ENCODE measurements around the gene SYF2.
A peak's percentile ranks its signal among the peaks of the same experiment; 100 is the strongest.
"Not testable (repeated sequence)": the region's sequence is repeated elsewhere in the genome, so short reads cannot be mapped to it uniquely, and the experiment has no call there.

Gene SYF2

DNA sequence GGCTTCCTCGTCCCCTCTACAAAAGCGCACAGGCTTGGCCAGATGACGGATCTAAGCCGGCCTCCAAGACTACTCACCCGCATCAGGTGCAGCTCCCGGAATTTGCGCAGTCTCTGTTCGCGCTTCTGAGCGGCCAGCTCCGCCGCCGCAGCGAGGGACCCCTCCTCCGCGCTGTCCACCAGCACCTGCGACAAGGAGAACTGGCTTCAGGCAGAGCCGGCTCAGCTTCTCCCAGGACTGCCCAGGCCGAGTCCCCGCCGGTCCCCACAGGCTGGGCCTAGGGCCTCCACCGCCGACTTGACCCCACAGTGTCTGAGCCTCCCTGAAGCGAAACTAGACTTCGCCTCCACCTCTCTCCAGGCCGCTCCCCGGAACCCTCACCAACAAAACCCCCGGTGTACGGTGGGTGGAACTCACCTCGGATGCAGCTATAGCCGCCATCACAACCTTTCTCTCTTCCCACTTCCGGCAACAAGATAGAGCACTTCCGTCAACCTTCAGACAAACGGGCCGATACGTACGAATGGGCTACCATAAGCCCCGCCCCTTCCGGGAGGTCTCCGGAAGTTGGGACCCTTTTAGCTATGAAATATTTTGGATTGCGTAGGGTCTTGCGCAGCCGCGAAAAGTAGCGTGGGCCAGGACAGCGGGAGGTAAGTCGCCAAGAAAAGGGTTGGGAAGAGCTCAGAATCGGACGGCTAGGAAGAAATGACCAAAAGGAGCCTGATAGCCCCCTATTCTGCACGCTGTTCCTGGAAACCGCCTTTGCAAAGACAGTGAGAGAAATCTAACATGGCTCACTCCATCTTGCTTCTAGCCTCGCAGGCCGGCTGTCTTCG lies at the start of gene SYF2:
TSS of gene SYF2 (minus strand) at position 476 of the 839 bp plus-strand sequence. CDS start at position 441, 35 bp downstream.
- DNase-seq, result peak; percentile 79

DNA sequence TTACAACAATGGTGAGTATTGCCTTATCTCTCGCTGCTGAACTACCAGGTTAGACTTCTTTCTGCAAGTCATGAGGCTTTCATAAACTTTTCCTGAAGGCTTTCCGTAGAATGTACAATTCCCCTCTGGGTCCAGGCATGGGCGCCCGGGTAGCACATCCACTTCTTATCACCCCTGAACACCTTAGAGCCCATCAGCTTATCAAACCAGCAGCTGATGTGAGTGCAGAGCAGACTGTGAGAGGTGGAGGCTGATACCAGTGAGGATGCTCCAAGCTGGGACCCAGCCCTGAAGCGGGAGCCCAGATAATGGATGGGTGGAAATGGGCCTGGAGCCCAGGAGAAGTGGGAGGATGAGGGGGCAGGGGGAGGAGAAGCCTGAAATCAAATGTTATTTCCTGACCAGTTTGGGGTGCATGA lies 47.4 kb upstream of the SYF2 start:
- not testable (repeated sequence) for DNase-seq

DNA sequence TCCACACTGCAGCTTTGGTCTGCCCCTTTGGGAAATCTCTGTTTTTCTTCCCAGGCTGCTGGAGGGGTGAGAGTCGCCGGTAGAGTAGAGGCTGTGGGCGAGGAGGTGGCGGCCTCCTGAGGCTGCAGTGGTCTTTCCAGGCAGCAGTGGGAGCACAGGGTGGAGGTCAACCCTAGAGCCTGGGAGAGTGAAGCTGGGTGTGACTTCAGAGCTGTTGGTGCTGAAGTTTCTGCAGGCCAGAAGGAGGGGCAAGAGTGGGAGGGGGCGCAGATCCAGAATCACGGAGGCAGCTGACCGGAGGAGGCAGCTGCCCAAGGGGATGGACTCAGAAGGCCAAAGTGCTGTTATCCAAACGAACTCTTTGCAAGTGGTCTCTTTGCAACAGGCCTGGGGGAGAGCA lies 46.5 kb upstream of the SYF2 start:
- DNase-seq, result not testable (repeated sequence)

DNA sequence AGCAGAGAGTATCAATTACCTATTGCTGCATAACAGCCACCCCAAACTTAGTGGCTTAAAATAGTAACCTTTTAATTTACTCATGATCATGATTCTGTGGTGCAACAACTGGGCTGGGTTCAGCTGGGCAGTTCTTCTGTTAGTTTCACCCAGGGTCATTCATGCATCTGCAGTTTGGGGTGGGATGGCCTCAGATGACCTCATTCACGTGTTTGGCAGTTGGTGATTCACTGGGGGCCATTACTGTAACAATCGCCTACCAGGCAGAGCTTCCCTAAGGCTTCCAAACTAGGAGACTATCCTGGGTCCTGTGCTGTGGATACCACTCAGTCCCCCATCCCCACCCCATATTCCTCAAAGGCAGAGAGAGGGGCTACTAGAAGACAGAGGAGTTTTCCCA lies 46.1 kb upstream of the SYF2 start:
- DNase-seq, result not testable (repeated sequence)

DNA sequence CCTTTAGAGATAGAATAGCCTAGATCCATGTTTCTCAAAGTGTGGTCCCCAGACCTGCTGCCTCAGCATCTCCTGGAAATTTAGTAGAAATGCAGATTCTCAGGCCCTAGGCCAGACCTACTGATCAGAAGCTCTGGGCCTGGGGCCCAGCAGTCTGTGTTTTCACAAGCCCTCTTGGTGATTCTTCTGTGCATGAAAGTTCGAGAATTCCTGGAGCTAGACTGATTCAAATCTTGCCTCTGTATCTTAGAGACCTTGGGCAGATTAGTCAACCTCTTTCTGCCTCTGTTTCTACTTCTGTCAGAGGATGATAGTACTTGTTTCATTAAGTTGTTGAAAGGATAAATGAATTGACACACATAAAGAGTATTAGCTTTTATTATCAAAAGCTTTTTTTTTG lies 45.0 kb upstream of the SYF2 start:
- not testable (repeated sequence) for DNase-seq

DNA sequence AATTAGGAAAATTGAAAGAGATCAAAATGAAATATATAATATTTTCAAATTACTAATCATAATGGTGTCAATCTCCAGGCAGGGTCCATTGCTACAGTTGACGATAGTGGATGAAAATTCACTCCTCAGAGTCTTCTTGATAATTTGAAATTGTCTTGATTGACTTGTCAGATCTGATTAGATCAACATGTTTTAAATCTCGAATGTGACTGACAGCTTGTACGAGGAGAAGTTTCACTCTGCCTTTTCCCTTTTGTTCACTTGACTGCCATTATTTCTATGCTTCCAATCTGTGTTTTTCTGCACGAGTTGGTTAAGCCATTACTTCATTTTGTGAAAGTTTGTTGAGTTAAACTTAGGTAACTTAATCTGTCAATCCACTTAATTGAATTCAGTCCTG lies 43.3 kb upstream of the SYF2 start:
- not testable (repeated sequence) for DNase-seq

DNA sequence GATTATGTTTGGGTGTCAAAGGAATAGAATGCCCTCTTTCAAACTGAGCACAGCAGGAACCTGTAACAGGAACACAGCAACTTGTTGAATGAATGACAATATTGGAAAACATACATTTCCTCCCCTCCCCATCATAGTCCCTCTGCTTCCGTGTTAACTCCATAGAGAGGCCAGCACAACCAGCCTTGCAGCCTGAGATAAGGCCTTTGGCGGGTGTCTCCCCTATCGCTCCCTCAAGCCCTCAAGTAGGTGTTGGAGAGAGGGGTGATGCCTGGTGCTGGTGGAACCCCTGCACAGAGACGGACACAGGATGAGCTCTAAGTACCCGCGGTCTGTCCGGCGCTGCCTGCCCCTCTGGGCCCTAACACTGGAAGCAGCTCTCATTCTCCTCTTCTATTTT lies 39.9 kb upstream of the SYF2 start, which contains the start of gene RHD:
TSS of gene RHD (plus strand) at position 272 of the 400 bp plus-strand sequence. CDS start at position 311, 39 bp downstream.
- DNase-seq, result not testable (repeated sequence)

DNA sequence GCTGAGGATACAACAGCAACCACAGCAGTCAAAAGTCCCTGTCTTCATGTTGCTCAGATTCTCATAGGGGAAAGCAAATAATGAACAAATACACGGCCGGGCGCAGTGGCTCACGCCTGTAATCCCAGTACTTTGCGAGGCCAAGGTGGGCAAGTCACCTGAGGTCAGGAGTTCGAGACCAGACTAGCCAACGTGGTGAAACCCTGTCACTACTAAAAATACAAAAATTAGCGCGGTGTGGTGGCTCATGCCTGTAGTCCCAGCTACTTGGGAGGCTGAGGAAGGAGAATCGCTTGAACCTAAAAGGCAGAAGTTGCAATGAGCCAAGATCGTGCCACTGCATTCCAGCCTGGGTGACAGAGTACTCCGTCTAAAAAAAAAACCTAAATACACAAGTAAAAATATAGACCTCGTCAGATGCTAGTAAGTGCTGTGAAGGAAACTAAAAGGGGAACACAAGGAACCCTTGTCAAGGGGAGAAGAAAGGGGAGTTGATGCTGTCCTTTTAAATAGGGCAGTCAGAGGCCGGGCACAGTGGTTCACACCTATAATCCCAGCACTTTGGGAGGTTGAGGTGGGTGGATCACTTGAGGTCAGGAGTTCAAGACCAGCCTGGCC lies 36.0 kb upstream of the SYF2 start:
- not testable (repeated sequence) for DNase-seq

DNA sequence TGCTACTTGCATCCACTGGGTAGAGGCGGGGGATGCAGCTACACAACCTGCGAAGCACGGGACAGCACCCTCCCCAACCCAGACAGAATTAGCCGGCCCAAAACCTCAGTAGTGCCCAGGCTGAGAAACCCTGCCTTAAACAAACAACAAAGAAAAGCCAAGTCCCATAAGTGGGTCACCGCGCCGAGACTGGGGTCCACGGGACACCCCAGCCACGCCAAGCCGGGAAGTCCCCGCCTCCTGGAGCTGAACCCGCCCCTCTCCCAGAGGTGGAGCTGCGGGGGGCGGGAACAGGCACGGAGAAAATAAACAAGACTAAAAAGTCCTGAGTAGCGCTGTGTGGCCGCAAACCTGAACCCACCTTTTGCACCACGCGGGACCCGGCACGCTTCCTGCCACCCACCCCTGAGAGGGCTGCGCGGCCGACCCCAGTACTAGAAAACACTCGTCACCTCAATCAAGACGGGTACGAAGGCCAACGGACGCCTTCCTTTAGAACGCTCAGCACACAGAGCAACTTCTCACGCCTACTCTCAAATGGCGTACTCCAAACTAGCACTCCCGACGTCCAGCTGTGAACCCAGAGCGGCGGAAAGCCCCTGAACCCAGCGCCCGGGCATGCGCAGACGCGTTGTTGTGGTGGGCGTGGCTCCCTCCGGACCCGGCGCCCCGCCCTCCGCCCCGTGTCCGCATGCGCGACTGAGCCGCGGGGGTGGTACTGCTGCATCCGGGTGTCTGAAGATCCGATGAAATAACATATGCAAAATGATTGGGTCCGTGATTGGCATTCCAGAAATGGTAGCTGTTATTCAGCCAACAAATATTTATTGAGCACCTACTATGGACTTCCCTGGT lies 35.2 kb upstream of the SYF2 start:
- DNase-seq, result peak; percentile 49

DNA sequence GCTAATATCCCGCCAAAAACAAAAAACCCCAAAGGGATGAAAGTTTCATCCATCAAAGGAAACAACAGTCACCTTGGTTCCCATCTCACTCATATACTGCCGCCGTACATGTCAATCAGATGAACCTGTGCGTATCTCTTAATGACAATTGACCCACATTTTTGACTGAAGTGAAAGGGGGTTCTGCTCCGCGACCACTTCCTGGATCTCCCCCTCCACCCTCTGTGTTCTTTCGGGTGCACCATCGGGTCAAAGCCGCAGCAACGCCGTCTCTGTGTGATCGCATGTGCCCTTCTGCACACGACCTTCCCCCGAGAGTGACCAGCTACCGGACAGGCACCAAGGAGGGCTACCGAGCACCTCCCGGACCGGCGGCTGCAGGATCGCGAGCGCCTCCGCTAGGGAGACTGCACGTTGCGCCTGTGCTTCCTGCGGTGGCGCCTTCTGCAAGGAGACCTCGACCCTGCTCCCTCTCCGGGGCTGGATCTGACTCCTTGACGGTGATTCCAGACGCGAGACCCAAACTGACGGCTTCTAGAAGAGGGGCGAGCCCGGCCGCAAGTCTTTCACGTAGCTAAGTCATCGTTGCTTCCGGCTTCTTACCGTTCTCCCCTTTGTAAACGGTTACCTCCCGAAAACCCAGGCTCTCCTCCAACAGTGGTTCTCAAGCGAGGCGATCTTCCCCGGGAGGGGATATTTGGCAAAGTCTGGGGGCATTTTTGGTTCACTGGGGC lies 34.4 kb upstream of the SYF2 start:
- not testable (repeated sequence) for DNase-seq

DNA sequence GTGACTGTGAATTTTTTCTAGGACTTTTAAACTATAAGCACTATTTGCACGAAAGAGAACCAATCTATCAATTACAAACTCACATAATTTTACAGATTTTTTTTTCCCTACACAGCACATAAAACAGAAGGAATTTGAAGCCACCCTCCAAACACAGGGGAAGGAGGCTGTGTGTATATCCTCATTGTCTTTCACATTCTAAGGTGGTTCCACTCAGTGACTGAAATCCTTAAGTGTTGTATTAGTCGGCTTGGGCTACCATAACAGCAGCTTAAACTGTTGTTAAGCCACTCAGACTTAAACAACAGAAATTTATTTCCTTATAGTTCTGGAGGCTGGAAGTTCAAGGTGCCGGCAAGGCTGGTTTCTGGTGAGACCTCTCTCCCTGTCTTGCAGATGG lies 28.0 kb upstream of the SYF2 start:
- DNase-seq, result not testable (repeated sequence)

DNA sequence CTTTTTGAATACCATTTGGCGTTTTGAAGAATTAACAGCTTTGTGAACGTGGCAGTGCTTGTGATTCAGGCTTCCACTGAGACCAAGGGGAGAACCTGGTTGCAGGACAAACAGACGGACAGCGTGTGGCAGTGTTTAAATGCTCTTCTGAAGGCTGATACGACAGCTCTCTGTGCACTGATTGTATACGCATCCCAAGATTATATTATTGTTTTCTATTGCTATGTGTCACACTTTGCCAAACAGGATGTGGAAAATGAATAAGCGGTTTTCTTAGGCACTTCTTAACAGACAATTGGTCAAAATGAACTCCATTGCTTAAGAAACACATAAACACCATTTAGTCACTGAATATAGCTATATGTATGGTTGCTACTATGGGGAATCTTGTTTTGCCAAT lies 27.5 kb upstream of the SYF2 start:
- not testable (repeated sequence) for DNase-seq

DNA sequence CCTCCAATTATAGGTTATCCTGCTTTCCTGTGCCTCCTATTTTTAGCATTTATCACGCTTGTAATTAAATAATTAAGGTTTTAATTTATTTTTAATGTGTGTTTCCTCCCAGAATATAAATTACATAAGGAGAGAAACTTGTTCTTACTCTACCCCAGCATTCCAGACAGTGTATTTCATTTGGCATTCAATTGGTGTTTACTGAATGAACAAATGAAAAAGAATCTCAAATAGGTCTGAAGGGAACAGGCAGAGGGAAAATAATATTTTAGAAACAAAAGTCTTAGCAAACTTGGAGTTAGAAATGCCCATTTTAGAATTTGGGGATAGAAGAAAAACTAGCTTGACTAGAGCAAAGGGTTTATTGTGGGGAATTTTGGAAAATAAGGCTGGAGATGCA lies 24.9 kb upstream of the SYF2 start:
- DNase-seq, result no peak

DNA sequence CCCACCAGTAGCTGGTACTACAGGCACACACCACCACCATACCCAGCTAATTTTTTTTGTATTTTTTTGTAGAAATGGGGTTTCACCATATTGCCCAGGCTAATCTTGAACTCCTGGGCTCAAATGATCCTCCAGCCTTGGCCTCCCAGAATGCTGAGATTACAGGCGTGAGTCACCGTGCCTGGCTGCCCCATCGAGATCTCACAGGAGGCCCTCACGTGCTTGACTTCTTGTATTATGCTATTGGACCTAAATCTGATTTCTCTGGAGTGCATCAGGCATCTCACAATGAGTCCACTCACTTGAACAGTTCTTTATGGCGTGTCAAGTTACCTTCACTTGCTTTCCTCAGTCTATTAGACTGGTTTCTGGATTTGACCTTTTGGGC lies 24.3 kb upstream of the SYF2 start:
- DNase-seq, result no peak

DNA sequence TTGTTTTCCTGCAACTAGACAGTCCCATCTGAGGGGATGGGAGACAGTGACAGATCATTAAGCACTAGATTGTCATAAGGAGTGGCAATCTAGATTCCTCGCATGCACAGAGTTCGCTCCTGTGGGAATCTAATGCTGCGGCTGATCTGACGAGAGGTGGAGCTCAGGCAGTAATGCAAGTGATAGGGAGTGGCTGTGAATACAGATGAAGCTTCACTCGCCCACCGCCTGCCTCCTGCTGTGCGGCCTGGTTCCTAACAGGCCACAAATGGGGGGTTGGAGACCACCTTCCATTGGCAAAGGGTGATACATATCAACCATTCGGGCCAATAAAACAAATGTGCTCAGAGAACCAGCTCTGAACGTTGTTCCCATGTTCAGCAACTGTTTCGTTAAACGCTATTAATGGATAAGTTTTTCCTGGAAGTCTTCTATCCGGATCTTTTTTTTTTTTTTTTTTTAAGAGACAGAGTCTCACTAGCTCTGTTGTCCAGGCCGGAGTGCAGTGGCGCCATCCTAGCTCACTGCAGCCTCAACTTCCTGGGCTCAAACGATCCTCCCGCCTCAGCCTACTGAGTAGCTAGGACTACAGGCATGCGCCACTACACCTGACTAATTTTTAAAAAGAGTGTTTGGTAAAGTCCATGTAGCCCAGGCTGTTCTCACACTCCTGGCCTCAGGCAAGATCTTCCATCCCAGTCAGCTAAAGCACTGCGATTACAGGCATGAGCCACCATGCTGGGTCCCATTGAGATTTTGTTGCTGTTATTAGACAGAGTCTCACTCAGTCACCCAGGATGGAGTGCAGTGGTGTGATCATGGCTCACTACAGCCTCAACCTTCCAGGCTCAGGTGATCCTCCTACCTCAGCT lies 23.6 kb upstream of the SYF2 start:
- no peak for DNase-seq

DNA sequence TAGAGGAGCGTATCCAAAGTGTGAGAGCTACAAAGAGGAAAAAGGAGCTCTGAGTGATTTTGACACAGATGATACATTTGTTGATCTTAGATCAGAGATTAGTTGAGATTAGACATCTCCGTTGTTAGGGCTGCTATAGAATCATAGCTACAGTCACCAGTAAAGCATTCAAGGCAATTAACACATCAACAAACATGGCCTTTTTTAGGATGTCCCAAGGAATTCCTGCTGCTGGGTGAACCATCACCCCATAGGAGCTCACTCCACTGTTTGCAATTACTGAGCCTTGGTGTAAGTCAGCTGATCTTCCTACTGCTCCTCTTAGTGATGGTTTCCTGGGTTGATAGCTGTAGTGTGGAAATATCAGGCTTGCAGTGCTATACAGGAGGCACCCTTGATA lies 21.6 kb upstream of the SYF2 start:
- DNase-seq, result no peak

DNA sequence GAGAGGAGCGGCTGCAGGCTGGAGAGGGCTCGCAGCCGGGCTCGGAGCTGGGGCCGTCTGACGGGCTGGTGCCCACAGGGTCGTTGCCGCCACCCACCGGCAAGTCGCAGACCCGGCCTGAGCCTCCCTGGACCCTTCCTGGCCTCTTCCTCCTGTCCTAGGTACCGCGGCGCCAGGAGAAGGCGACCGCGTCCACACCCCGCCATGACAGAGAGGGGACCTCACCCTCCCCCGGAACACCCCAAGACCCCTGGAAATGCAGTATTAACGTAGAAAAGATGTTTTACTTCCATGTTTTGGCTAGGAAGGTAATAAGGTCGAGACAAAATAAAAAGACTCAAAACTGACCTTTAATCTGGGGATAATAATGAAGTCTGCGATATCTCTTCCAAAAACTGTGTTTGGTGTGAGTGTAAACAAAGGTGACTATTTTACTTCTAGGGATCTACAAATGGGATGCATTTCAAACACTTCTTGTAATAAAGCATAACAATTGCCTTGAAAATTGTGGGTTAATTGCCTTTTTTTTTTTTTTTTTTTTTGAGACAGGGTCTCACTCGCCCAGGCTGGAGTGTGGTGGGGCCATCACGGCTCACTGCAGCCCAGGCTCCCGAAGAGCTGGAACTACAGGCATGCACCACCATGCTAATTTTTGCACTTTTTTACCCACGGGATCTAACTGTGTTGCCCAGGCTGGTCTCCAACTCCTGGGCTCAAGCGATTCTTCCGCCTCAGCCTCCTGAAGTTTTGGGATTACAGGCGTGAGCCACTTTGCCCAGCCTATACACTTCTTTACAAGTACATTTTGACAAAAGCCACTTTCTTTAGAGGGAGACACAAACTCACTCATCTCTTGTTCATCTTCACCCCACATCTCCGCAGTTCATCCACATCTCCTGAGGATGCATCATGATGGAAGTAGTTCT lies 15.8 kb upstream of the SYF2 start:
- DNase-seq, result no peak

DNA sequence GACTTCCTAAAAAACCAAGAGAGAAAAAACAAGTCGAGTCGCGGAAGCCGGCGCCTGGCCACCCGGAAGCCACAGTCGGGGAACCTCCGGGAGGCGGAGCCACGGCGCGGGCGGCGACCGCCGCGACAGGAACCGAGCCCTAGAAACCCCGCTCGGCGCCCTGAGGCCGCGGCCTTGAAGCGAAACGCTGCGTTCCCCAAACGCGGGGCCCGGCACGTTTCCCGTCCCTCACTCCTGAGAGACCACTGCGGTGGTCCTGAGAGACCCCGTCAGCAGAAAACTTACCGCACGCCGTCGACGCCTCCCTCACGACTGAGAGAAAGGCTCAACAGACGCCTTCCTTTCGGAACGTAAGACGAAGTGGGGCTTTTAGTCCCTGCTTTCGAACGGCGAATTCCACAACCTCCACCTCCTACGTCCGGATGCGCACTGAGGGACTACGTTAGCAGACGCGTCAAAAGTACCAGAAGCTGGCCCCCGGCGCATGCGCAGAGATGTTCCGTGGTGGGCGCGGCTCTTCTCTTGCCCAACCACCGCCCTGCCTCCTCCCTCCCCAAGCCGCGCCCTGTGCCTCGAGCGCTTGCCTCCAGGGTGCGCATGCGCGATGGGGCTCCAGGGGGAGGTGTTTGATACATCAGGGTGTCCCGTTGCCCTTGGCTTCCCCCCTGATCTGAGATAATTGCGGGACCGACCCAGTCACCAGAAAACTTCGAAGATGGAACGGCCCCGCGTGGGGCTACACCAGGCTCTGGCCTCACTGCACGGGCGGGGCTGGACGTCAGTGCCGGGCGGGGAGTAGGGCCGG lies 14.9 kb upstream of the SYF2 start, which contains the start of gene RSRP1:
TSS of gene RSRP1 (minus strand) at position 431 of the 805 bp plus-strand sequence. CDS start 491 bp downstream, outside the sequence.
- DNase-seq, result peak; percentile 99

DNA sequence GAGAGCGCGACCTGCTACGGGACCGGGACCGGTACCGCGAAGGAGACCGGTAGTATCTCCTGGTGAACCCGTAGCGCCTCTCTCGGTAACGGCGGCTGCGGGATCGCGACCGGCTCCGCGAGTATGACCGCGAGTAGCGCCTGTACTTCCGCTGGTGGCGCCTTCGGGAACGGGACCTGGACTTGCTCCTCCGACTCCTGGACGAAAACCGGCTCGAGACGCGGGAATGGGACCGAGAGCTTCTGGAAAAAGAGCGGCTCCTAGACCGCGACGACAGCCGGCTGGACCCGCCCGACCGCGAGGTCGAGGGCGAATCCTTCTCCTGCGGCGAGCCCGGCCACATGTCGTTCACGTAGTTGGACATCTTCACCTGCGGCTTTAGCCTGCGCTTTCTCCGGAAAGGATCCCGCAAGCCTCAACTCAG lies 14.3 kb upstream of the SYF2 start:
- DNase-seq, result peak; percentile 29

Measured in NCI-H2107 (cell line).